Activated CD4-positive, alpha-beta T cell treated with anti-CD3 and anti-CD28 coated beads, Interleukin-2, amount 50 U/mL, for 4 hours (primary cell): ENCODE data around the gene PAN2.
A peak's percentile ranks its signal among the peaks of the same experiment; 100 is the strongest.
"Not testable (repeated sequence)": the region's sequence is repeated elsewhere in the genome, so short reads cannot be mapped to it uniquely, and the experiment has no call there.

ENCODE experiments used
- DNase-seq, 2 experiments: peaks; one replicate each; pipeline ENCODE4 v3.0.0-alpha.2; 2020

PAN2 gene, protein sequence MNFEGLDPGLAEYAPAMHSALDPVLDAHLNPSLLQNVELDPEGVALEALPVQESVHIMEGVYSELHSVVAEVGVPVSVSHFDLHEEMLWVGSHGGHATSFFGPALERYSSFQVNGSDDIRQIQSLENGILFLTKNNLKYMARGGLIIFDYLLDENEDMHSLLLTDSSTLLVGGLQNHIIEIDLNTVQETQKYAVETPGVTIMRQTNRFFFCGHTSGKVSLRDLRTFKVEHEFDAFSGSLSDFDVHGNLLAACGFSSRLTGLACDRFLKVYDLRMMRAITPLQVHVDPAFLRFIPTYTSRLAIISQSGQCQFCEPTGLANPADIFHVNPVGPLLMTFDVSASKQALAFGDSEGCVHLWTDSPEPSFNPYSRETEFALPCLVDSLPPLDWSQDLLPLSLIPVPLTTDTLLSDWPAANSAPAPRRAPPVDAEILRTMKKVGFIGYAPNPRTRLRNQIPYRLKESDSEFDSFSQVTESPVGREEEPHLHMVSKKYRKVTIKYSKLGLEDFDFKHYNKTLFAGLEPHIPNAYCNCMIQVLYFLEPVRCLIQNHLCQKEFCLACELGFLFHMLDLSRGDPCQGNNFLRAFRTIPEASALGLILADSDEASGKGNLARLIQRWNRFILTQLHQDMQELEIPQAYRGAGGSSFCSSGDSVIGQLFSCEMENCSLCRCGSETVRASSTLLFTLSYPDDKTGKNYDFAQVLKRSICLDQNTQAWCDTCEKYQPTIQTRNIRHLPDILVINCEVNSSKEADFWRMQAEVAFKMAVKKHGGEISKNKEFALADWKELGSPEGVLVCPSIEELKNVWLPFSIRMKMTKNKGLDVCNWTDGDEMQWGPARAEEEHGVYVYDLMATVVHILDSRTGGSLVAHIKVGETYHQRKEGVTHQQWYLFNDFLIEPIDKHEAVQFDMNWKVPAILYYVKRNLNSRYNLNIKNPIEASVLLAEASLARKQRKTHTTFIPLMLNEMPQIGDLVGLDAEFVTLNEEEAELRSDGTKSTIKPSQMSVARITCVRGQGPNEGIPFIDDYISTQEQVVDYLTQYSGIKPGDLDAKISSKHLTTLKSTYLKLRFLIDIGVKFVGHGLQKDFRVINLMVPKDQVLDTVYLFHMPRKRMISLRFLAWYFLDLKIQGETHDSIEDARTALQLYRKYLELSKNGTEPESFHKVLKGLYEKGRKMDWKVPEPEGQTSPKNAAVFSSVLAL

GRCh38 chr12:56333679-56334489 lies at the start of gene PAN2:
TSS of gene PAN2 (minus strand) at chr12:56334000. CDS start at chr12:56333094, 906 bp downstream.
- DNase-seq: peak; percentile 88 to 91

DNA sequence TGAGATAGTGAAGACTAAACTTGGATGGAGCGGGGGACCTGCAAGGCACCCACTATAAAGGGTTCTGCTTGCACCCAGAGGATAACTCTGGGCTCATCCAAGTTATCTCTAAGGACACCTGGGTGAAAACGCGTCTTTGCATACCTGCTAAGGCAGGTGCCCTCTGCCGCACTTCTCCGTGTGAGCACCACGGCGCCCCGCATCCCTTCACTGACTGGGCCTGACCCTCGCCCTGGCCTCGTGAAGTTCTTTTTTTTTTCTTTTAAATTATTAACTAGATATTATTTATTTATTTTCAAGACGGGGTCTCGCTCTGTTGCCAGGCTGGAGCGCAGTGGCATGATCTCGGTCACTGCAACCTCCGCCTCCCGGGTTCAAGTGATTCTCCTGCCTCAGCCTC lies 48.8 kb upstream of the PAN2 start:
- no peak for DNase-seq

DNA sequence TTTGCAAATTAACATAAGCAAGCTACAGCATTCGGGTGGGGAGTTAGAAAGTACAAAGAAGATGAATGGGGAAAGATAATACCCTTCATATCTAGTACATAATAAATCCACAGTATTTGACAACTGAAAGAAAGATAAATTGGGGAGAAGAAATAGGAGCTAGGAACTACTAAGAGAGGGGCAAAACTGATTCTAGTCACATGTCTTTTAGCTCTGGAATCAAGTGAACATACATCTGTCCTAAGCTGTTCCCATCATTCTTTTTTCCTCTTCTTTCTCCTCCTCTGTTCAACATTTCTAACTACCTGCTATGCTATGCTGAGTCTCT lies 44.2 kb upstream of the PAN2 start:
- DNase-seq: no peak

- no peak for DNase-seq
Measured at GRCh38 chr12:56377310-56377988, 43.6 kb upstream of the PAN2 start.

- DNase-seq: no peak
Measured at GRCh38 chr12:56375598-56376434, 42.0 kb upstream of the PAN2 start.

DNA sequence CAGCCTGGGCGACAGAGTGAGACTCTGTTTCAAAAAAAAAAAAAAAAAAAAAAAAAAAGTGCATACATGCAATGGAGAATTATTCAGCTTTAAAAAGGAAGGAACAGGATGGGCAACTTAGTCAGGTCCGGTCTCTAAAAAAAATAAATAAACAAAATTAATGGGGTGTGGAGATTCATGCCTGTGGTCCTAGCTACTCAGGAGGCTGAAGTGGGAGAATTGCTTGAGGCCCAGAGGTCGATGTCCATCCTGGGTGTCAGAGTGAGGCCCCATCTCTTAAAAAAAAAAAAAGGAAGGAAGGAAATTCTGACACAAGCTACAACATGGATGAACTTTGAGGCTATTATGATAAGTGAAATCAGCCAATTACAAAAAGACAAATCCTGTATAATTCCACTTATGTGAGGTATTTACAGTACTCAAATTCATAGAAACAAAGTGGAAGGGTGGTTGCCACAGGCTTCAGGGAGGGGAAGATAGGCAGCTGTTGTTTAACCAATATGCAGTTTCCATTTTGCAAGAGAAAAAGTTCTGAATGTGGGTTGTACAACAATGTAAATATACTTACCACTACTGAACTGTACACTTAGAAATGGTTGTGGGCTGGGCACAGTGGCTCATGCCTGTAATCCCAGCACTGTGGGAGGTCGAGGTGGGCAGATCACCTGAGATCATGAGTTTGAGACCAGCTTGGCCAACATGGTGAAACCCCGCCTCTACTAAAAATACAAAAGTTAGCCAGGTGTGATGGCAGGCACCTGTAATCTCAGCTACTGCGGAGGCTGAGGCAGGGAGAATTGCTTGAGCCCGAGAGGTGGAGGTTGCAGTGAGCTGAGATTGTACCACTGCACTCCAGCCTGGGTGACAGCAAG lies 41.2 kb upstream of the PAN2 start:
- no peak for DNase-seq

- no peak for DNase-seq
Measured at GRCh38 chr12:56373515-56373914, 39.7 kb upstream of the PAN2 start.

DNA sequence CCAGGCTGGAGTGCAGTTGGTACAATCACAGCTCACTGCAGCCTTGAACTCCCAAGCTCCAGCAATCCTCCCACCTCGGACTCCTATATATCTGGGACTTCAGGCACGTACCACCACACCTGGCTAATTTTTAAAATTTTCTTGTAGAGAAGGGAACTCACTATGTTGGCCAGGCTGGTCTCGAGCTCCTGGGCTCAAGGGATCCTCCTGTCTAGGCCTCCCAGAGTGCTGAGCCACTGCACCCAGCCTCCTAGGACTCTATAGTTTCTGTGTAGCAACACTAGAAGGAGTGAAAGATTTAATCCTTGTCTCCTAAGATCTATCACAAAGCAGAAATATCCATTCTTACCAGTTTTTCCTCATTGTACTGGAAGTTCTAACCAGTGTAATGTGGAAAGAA lies 33.1 kb upstream of the PAN2 start:
- no peak for DNase-seq

DNA sequence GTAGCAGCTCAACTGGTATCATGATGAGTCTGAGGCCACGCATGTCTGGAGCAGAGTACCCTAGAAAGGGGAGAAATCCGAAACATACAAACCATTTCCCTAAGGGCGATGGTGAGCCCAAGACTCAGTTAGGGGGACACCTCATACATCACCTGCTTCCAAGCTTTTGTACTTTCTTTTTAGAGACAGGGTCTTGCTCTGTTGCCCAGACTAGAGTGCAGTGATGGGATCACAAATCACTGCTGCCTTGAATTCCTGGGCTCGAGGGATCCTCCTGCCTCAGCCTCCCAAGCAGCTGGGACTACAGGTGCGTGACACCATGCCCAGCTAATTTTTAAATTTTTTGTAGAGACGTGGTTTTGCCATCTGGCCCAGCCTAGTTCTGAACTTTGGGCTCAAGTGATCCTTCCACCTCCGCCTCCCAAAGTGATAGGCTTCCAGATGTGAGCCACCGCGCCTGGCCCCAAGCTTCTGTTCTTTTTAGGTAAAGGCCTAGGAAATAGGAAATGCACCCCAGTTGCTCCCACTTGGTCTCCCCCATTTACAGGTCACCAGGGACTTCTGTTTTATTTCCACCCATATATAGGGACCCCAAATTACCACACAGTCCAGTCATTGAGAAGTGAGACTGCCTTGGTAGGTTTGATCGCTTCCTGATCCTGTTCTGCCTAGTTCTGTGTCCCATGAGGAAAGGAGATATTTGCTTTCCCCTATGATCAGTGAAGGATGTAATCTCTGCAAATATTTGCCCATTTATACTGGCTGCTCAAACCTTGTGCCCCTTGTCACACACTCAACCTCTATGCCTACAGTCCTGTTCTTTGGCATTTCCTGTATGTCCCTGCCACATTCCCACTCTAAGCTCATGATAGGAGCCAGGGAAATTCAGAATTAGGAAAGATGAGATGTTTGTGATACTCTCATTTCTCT lies 28.6 kb upstream of the PAN2 start, which contains the start of gene APOF:
Gene APOF, minus strand, starts transcription at position 728 of the 930 bp plus-strand sequence. Its CDS starts 112 bp downstream, at position 616.
- DNase-seq: no peak

GRCh38 chr12:56361487-56362129 lies 27.8 kb upstream of the PAN2 start:
- DNase-seq: no peak

DNA sequence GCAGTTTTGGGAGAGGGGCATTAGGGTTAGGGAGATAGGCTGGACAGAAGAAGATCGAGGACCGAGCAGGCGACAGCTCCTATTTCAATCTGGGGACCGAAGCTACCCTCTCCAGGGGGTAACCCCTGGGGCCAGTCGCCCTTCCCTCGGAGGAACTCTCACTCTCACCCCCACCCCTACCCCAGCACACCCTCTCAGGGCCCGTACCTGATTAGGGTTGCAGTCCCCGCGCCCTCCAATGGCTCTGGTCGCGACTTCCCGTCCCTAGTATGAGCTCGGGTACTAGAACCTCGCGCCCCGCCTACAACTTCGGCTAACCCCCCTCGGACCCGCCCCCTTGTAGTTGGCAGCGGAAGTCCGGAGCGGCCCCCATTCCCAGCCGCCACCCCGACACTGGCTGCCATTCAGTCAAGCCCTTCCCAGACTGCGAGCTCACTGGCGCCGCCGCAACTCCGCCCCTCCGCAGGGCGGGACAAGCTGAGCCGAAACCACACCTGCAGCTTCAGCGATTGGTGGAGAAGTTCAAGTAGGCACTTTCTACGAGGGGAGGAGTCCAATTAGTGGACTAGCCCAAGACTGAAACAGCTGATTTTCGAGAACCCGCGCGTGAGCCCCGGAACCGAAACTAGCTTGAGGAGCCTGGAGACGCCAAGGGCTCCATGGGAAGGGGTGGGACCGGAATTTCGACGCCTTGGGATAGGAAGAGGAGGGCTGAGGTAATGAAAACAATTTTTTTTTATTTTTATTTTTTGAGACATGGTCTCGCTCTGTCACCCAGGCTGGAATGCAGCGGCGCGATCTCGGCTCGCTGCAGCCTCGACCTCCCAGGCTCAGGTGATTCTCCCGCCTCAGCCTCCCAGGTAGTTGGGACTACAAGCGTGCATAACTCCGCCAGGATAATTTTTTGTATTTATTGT lies 26.3 kb upstream of the PAN2 start, which contains the start of gene STAT2:
Gene STAT2, minus strand, starts transcription at position 257 of the 917 bp plus-strand sequence. CDS start 3,536 bp downstream, outside the sequence.
- peak; percentile 99 for DNase-seq

- no peak for DNase-seq
Measured at GRCh38 chr12:56358836-56359532, 25.2 kb upstream of the PAN2 start.

DNA sequence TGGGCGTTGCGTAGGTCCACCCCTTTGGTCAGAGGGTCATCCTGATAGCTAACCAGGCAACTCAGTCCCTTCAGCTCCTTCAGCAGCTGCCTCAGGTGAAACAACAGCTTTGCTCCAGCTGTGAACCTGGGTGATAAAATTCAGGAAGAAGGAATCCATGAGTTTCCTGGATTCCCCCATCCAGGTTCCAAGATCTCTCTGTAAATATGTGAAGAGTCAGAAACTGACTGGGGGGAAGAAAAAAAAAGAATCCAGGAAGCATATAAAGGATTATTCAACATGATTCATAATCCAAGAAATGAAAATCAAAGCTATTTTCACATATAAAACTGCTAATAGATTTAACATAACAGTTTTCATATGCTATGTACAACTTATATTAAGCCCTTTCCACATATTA lies 17.5 kb upstream of the PAN2 start:
- no peak for DNase-seq

DNA sequence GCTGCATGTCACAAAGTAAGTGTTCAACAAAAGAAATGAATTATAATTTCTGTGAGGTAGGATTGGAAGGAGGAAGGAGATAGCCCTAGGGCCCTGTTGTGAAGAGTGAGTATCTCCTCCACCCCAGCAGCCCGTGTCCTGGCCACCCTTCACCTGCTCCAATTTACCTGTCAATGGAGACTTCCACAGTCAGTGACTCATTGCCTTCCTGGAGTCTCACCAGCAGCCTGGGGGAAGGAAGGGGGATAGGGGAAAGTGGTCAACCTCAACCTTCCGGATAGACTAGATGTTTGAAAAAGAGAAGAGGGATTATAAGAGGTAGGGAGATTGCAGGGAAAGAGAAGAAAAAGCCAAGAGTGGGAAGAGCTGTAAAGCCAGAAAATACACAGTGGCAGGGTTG lies 16.9 kb upstream of the PAN2 start:
- DNase-seq: no peak

DNA sequence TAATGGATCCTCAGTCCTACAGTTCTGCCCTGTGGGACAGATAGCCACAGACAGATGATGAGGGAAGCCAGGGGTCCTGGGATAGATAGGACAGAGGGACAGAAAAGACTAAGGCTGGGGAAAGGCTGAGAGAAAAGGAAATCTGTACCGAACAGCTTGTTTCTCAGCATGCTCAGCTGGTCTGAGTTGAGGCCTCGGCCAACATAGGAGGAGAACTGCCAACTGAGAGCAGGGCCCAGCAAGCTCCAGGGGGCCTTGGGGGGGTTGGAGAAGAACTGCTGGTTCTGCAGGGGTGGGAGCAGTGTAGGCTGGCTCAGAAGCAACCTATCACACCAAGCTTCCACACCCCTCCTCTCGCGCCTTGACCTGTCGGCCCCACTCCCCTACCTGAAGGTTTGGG lies 15.0 kb upstream of the PAN2 start:
- DNase-seq: no peak

- DNase-seq: not testable (repeated sequence)
Measured at GRCh38 chr12:56347255-56347654, 13.5 kb upstream of the PAN2 start.
